Cardiac muscle cell (in vitro differentiated cells and primary cell): ENCODE data around the gene CDH4. TPM values are rescaled to one million over a fixed set of nuclear protein-coding genes. Genes with fewer than 3 reads are reported as not detected.

Source experiments
- DNase-seq, 2 donors: peaks; one replicate each; pipeline versions ENCODE4 v3.0.0 to v3.0.0-alpha.2; 2010 to 2017; ENCODE audit warnings: low read depth in 1 of 2, low spot score in 1 of 2
- H3K27ac ChIP-seq: fragments of 200-600 bp; sonication (generic); 2 replicates; pipeline ENCODE4 v1.5.1; 2016
- H3K27me3 ChIP-seq: fragments of 200-600 bp; sonication (generic); 2 replicates; pipeline ENCODE4 v1.6.0; 2016; ENCODE audit warnings: control low read depth
- H3K36me3 ChIP-seq: fragments of 200-600 bp; sonication (generic); 2 replicates; pipeline ENCODE4 v1.5.1; 2016; ENCODE audit warnings: control low read depth
- H3K4me1 ChIP-seq: fragments of 200-600 bp; sonication (generic); 2 replicates; pipeline ENCODE4 v1.8.1; 2017; ENCODE audit warnings: low read depth, mild to moderate bottlenecking, mixed run types
- H3K4me3 ChIP-seq: fragments of 200-600 bp; sonication (generic); 2 replicates; pipeline ENCODE4 v1.5.1; 2016; ENCODE audit warnings: mild to moderate bottlenecking
- H3K9me3 ChIP-seq: fragments of 200-600 bp; sonication (generic); 2 replicates; pipeline ENCODE4 v1.5.1; 2017; ENCODE audit warnings: low read depth, mild to moderate bottlenecking, control low read depth
- polyA plus RNA-seq: library from polyadenylated mRNA; unstranded; fragments of >200 nt; fragmentation: Nextera tagmentation; extraction: Ambion mirVana; gene quantifications from 2 replicates; pipeline ENCODE4 v1.2.1, GENCODE V29; 2016
- total RNA-seq: library from RNA; depleted of rRNA; stranded (reverse); fragments of >200 nt; gene quantifications from 2 replicates; pipeline ENCODE4 v1.2.3, GENCODE V29; 2016
- TF ChIP-seq, protein P1 (sequence below): IDR thresholded peaks from 2 replicates; pipeline ENCODE4 v1.5.1; 2012; ENCODE audit warnings: low read depth, mild to moderate bottlenecking, low read length

CDH4 gene
- total and polyA plus RNA-seq, 2 experiments from 2014 or later = 0.43 to 0.80 TPM

DNA sequence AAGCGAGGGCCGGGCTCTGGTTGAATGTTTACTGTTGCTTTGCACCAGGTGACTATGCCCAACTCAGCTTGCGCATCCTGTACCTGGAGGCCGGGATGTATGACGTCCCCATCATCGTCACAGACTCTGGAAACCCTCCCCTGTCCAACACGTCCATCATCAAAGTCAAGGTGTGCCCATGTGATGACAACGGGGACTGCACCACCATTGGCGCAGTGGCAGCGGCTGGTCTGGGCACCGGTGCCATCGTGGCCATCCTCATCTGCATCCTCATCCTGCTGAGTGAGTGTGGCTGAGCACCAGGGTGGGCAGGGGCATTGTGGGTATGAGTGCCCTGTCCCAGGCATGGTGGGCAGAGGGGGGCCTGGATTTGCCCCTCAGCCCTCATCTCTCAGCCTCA lies 677.5 kb downstream of the CDH4 start:
- TF ChIP-seq, protein P1, sequence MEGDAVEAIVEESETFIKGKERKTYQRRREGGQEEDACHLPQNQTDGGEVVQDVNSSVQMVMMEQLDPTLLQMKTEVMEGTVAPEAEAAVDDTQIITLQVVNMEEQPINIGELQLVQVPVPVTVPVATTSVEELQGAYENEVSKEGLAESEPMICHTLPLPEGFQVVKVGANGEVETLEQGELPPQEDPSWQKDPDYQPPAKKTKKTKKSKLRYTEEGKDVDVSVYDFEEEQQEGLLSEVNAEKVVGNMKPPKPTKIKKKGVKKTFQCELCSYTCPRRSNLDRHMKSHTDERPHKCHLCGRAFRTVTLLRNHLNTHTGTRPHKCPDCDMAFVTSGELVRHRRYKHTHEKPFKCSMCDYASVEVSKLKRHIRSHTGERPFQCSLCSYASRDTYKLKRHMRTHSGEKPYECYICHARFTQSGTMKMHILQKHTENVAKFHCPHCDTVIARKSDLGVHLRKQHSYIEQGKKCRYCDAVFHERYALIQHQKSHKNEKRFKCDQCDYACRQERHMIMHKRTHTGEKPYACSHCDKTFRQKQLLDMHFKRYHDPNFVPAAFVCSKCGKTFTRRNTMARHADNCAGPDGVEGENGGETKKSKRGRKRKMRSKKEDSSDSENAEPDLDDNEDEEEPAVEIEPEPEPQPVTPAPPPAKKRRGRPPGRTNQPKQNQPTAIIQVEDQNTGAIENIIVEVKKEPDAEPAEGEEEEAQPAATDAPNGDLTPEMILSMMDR = no peak
- Histone ChIP-seq H3K27ac (no peak overlapping the region), H3K4me3 (no peak overlapping the region), H3K9me3 (no peaks in the 10 kb centered on the region), H3K27me3 (no peaks in the 10 kb centered on the region), H3K36me3 (no peaks in the 10 kb centered on the region), H3K4me1 (no peaks in the 10 kb centered on the region)
- no peak for DNase-seq

DNA sequence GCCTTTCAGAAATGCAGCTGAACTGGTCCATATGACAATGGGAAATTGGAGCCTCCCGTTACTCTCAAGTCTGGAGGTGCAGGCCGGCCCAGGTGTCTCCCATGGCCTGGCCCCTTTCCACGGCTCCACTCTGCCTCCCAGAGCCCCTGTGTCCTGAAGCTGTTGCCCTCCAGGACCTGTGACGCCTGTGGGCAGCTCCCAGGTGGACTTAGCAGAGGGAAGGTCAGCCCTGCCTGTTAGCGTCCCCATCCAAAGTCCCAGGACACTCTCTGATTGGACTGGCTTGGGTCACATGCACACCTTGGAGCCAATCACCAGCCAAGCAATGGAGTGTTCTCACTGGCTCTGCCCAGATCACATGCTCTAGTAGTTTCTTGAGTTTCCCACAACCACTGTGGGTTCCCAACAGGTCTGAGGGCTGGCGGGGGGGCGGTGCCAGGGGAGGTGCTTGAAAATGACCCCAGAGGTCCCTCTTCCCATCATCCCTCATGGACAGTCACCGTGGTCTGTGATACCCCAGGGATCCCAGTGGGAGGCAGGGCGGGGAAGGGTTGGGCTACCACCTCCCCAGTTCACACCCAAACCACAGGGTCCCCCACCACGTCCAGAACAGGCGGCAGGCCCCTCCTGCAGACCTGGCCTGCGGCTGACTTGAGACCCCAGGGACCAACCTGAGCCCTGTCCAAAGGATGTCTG lies 678.1 kb downstream of the CDH4 start:
- no peaks in the 10 kb centered on the region for H3K36me3 ChIP-seq
- no peak for DNase-seq

DNA sequence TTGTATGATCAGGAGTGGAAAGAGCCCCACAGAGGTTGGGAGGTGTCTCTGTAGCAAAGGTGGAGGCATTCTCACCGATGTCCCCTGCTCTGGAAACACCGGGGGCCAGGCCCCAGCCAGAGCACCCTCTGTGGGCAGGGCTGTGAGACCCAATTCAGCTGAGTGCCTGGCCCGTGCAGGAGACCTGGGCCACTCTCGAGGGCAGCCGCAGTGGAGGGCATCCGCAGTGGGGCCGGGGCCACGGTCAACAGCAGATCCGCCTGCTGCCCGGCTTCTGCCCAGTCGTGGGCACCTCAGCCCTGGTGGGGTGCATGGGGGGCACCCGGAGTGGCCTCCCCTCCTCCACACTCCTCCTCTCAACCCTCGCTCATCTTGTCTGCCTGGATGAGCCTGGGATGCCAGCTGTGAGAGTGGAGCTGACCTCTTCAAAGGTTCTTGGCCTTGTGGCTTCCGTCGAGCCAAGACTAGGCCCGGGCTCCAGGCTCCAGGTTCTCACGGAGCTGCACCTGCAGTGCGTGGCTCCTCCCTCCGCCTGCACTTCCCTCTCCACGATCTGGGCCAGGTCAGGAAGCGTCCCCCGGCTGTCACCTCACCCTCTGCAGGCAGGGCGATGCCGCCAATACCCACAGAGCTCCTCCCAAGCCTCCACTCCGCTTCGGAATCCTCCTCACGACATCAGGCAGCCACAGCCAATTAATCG lies 678.9 kb downstream of the CDH4 start:
- Histone ChIP-seq H3K27me3 (no peaks in the 10 kb centered on the region), H3K4me1 (no peaks in the 10 kb centered on the region), H3K9me3 (no peaks in the 10 kb centered on the region), H3K36me3 (no peaks in the 10 kb centered on the region), H3K4me3 (no peak overlapping the region), H3K27ac (no peak overlapping the region)
- DNase-seq = no peak
- TF ChIP-seq, protein P1 = no peak

More for the DNA sequence above, 678.1 kb downstream of the CDH4 start:
- H3K27me3 ChIP-seq = no peaks in the 10 kb centered on the region
- H3K27ac ChIP-seq = no peak overlapping the region
- TF ChIP-seq, protein P1 = no peak
- no peaks in the 10 kb centered on the region for H3K9me3 ChIP-seq
- H3K4me1 ChIP-seq = no peaks in the 10 kb centered on the region
- H3K4me3 ChIP-seq = no peak overlapping the region

DNA sequence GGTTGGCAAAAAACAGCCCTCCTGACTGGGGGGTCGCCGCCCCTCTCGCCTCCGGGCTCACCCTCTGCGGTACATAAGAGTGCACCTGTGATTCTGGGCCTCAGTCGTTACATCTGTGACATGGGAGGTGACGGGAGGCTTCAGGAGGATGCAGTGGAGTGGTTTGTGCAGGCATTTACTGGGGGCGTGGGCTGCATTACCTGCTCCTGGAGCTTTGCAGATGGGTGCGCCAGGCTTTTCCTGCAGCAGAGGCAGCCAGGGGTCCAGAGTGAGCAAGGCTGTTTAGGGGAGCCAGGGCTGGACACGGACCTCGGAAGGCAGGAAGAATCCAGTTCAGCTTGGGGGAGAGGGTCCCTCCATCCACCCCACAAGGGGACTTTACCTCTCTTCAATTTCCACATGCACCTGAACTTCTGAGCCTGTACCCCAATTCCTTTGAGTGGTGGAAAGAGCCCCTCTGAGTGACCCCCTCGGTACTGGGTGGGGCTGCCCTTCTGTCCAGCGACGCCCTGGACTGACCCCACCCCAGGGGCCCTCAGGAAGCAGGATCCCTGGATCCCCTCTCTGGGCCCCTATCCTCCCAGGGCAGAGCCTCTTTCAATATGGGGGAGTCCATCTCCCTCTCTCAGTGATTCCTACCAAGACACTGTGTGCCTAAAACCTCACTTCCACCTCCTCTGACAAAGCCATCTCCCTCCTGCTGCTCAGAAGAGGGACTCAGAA lies 679.6 kb downstream of the CDH4 start:
- Histone ChIP-seq H3K36me3 (no peaks in the 10 kb centered on the region), H3K27me3 (no peaks in the 10 kb centered on the region), H3K4me3 (no peak overlapping the region), H3K27ac (no peak overlapping the region), H3K4me1 (no peaks in the 10 kb centered on the region), H3K9me3 (no peaks in the 10 kb centered on the region)
- TF ChIP-seq, protein P1 = no peak
- DNase-seq = no peak

DNA sequence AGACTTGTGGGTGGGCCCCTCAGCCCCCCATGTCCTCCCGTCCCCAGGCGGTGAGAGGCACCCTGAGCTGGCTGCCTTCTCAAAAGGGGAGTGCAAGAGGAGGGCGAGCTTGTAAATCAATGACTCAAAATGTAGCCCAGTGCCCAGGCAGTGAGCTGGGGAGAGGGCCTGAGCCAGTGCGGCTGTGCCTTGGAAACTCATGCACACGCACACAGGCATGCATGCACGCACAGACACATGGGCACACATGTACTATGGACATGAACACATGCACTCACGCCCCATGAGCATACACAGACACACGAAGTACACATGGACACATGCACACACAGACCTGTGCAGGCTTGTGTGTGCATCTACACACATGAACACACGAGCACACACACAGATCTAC lies 680.1 kb downstream of the CDH4 start:
- H3K27ac ChIP-seq = no peak overlapping the region
- TF ChIP-seq, protein P1 = no peak
- H3K36me3 ChIP-seq = no peaks in the 10 kb centered on the region
- H3K27me3 ChIP-seq = no peaks in the 10 kb centered on the region
- no peak overlapping the region for H3K4me3 ChIP-seq
- no peaks in the 10 kb centered on the region for H3K4me1 ChIP-seq
- H3K9me3 ChIP-seq = no peaks in the 10 kb centered on the region
- no peak for DNase-seq
